HepG2 (cell line): ENCODE results near the gene SERPINA3. TPM values are rescaled to one million over a fixed set of nuclear protein-coding genes. Genes with fewer than 3 reads are reported as not detected.
A peak's percentile ranks its signal among the peaks of the same experiment; 100 is the strongest.

Source experiments
- ARID5B ChIP-seq: IDR thresholded peaks from 2 replicates; pipeline ENCODE4 v1.4.0; 2020; ENCODE audit warnings: mild to moderate bottlenecking, missing genetic modification reagents
- BRD4 ChIP-seq: sonication (generic); formaldehyde crosslinking; IDR thresholded peaks from 2 replicates; pipeline ENCODE4 v1.4.0; 2020; ENCODE audit warnings: missing genetic modification reagents
- FOXP1 ChIP-seq, 2 experiments: fragments of 450-650 bp in 1 of 2; IDR thresholded peaks; 2 replicates each; pipeline ENCODE4 v1.6.1; 2017 to 2018; ENCODE audit warnings: antibody characterized with exemption in 1 of 2
- KDM4B ChIP-seq: sonication (generic); formaldehyde crosslinking; IDR thresholded peaks from 2 replicates; pipeline ENCODE4 v1.4.0; 2020; ENCODE audit warnings: missing genetic modification reagents
- KDM5A ChIP-seq: fragments of 200-600 bp; sonication (generic); IDR thresholded peaks from 2 replicates; pipeline ENCODE4 v1.7.0; 2018; ENCODE audit warnings: antibody characterized with exemption, mild to moderate bottlenecking, low read length, borderline replicate concordance
- NPAS2 ChIP-seq: sonication (generic); formaldehyde crosslinking; IDR thresholded peaks from 2 replicates; pipeline ENCODE4 v1.8.0; 2022; ENCODE audit warnings: mild to moderate bottlenecking, missing genetic modification reagents, borderline replicate concordance
- PHF21A ChIP-seq: sonication (generic); formaldehyde crosslinking; IDR thresholded peaks from 2 replicates; pipeline ENCODE4 v1.5.0; 2020; ENCODE audit warnings: mild to moderate bottlenecking, missing genetic modification reagents
- SNAPC4 ChIP-seq: sonication (generic); formaldehyde crosslinking; IDR thresholded peaks from 2 replicates; pipeline ENCODE4 v1.4.0; 2020; ENCODE audit warnings: mild to moderate bottlenecking, missing genetic modification reagents
- ZFP1 ChIP-seq: IDR thresholded peaks from 2 replicates; pipeline ENCODE4 v1.6.1; 2016
- ZNF451 ChIP-seq: sonication (generic); formaldehyde crosslinking; IDR thresholded peaks from 2 replicates; pipeline ENCODE4 v1.5.0; 2020; ENCODE audit warnings: mild to moderate bottlenecking, missing genetic modification reagents
- ZNF674 ChIP-seq: sonication (generic); formaldehyde crosslinking; IDR thresholded peaks from 2 replicates; pipeline ENCODE4 v1.5.0; 2020; ENCODE audit warnings: low read depth, mild to moderate bottlenecking, missing genetic modification reagents
- ZNF790 ChIP-seq: sonication (generic); formaldehyde crosslinking; IDR thresholded peaks from 2 replicates; pipeline ENCODE4 v1.8.0; 2022; ENCODE audit warnings: missing genetic modification reagents, mild to moderate bottlenecking, borderline replicate concordance
- polyA plus RNA-seq, 8 experiments: library from polyadenylated mRNA; depleted of rRNA in 3 of 8; stranded (reverse) in 7 of 8; unstranded in 1 of 8; fragments of >200 nt; fragmentation: Illumina TruSeq in 4 of 8; extraction: Trizol in 4 of 8; gene quantifications; 2 replicates each; pipeline versions ENCODE4 v1.2.1 to v1.2.3, GENCODE V29; 2011 to 2016; ENCODE audit warnings: low read depth in 4 of 8, missing spikeins in 1 of 8, mixed read lengths in 1 of 8; ENCODE audit not compliant: insufficient read depth in 1 of 8
- total RNA-seq, 5 experiments: library from RNA; depleted of rRNA; stranded (reverse); fragments of >200 nt; fragmentation: Illumina TruSeq; extraction: Trizol; gene quantifications; 2 replicates each; pipeline ENCODE4 v1.2.3, GENCODE V29; 2016; ENCODE audit warnings: low read depth in 1 of 5
- TF ChIP-seq, protein P1 (sequence below): sonication (generic); formaldehyde crosslinking; conservative IDR thresholded peaks from 2 replicates; pipeline ENCODE4 v1.8.0; 2022; ENCODE audit warnings: low read depth, missing genetic modification reagents
- TF ChIP-seq, protein P2 (sequence below): sonication (generic); formaldehyde crosslinking; IDR thresholded peaks from 2 replicates; pipeline ENCODE4 v1.4.0; 2020; ENCODE audit warnings: mild to moderate bottlenecking, missing genetic modification reagents

Gene SERPINA3
- total and polyA plus RNA-seq, 2 of the 13 experiments (the other 11 are each of a cell fraction or from before 2014, with no cell fraction given) = 825 to 2,200 TPM

DNA sequence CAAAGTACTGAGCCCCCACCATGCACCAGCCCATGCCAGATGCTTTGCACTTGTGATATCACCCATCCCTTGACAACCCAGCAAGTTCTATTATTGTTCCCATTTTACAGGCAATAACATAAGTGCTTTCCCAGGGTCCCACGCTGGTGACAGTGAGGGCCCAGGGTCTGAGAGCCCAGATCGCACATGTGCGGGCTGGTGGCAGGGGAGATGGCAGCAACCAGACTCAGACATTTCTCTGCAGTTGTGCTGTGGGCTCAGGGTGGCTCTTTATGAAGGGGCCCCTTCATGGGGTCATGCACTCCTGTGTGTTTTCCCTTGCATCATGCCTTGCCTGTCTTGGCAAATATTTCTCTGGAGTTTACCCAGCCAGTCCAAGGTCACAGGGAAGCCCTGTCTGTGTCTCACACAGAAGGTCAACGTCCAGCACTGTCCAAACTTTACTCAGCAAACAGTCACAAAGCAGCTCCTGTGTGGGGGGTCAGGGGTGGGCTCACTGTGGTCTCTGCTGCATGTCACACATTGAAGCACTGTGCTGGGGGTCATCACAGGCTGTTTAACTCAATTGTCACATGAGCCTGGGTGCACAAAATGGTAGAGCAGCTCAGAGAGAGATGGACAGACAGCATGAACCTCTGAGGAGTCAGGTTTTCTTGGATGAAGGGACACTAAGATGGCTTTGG, 18.3 kb upstream of the SERPINA3 start (continued):
- peak; percentile 100 for TF ChIP-seq ARID5B
- TF ChIP-seq KDM5A = no peak
- peak; percentile 98 for TF ChIP-seq ZNF451 (CRISPR knock-in tag)
- peak; percentile 73 for TF ChIP-seq FOXP1 (IDR thresholded peaks at IDR 0.05)
- peak; percentile 96 for TF ChIP-seq FOXP1 (CRISPR knock-in tag; IDR thresholded peaks at IDR 0.05)
- peak; percentile 100 for TF ChIP-seq PHF21A (CRISPR knock-in tag)
- peak; percentile 94 for TF ChIP-seq KDM4B (CRISPR knock-in tag)
- TF ChIP-seq, protein P1, sequence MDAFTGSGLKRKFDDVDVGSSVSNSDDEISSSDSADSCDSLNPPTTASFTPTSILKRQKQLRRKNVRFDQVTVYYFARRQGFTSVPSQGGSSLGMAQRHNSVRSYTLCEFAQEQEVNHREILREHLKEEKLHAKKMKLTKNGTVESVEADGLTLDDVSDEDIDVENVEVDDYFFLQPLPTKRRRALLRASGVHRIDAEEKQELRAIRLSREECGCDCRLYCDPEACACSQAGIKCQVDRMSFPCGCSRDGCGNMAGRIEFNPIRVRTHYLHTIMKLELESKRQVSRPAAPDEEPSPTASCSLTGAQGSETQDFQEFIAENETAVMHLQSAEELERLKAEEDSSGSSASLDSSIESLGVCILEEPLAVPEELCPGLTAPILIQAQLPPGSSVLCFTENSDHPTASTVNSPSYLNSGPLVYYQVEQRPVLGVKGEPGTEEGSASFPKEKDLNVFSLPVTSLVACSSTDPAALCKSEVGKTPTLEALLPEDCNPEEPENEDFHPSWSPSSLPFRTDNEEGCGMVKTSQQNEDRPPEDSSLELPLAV = 0 out of 2 replicates have a peak, but pooled peaks have one; percentile 74
- TF ChIP-seq BRD4 (CRISPR knock-in tag) = peak; percentile 78
- TF ChIP-seq, protein P2, sequence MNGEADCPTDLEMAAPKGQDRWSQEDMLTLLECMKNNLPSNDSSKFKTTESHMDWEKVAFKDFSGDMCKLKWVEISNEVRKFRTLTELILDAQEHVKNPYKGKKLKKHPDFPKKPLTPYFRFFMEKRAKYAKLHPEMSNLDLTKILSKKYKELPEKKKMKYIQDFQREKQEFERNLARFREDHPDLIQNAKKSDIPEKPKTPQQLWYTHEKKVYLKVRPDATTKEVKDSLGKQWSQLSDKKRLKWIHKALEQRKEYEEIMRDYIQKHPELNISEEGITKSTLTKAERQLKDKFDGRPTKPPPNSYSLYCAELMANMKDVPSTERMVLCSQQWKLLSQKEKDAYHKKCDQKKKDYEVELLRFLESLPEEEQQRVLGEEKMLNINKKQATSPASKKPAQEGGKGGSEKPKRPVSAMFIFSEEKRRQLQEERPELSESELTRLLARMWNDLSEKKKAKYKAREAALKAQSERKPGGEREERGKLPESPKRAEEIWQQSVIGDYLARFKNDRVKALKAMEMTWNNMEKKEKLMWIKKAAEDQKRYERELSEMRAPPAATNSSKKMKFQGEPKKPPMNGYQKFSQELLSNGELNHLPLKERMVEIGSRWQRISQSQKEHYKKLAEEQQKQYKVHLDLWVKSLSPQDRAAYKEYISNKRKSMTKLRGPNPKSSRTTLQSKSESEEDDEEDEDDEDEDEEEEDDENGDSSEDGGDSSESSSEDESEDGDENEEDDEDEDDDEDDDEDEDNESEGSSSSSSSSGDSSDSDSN (CRISPR knock-in tag) = peak; percentile 69
- peak; percentile 83; the same call in 1 of the 2 replicates for TF ChIP-seq ZNF674
- TF ChIP-seq ZNF790 (CRISPR knock-in tag) = 0 out of 2 replicates have a peak, but pooled peaks have one; percentile 56
- no peak for TF ChIP-seq SNAPC4 (CRISPR knock-in tag)
- no peak for TF ChIP-seq NPAS2 (CRISPR knock-in tag)
- TF ChIP-seq ZFP1 (CRISPR knock-in tag) = peak; percentile 92; the same call in 1 of the 2 replicates
